GM10248 (cell line): Measurements from ENCODE around the gene TWNK.

Source experiments
- CTCF ChIA-PET: fragments of 300-600 bp; sonication (Branson Sonifier 250); formaldehyde crosslinking; extraction: SDS; loops from one replicate; lab custom pipeline; 2021; ENCODE audit warnings: antibody characterized with exemption; lab: Yijun Ruan, JAX
- POLR2A ChIA-PET: fragments of 350-650 bp; sonication (Branson Sonifier 250); formaldehyde crosslinking; extraction: SDS; loops from one replicate; lab custom pipeline; 2020; ENCODE audit warnings: antibody characterized with exemption; lab: Yijun Ruan, JAX
- DNase-seq: peaks from one replicate; pipeline ENCODE4 v3.0.0; 2012; ENCODE audit errors: extremely low spot score
- CTCF ChIP-seq: IDR thresholded peaks from 2 replicates; pipeline ENCODE4 v1.5.1; 2012; ENCODE audit warnings: mild to moderate bottlenecking, low read depth; ENCODE audit errors: extremely low read depth, missing control alignments, control extremely low read depth

The TWNK gene

DNA sequence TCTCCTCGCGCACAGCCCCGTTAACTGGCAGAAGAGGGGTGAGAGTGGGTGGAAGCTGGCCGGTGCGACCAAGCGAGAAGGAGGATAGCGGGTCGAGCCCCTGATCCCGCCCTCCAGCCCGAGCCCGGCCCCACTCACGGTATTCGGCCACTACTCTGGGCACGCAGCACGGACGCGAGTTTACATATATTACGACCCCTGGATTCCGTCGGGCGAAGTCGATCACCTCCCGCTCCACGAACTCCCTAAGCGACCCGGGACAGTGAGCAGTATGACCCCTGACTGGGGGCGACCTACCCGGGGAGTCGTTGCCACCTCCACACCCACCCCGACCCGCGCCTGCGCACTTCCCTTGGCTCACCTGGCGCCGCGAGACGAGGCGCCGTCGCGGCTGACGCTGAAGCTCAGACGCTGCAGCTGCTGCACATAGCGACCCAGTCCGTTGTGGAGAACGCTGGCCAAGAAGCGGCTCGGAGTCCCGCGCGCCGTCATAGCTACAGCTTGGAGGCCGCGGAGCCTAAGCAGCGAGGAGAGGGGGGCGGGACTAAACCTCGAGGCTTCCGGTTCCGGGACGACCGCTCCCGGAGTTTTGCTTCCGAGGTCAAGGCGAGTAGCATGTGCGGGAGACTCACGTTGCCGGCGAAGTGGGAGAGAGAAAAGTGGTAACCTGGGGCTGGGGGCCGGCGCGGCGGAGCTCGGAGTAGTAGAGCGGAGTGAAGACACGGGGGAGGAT lies at the start of gene TWNK, which contains the start of gene MRPL43:
Gene TWNK, plus strand, starts transcription at position 592 of the 733 bp plus-strand sequence. CDS start 668 bp downstream, outside the sequence.
Gene MRPL43, minus strand, starts transcription at position 546 of the 733 bp plus-strand sequence. Its CDS starts 54 bp downstream, at position 492.
- DNase-seq = peak; percentile 92
- ChIA-PET CTCF (interaction anchor here (1.2 to 11.3 kb wide), 5 partner anchors 10 to 63 kb away, joined by 3 to 94 read pairs (median 3); partner anchors contain the start of gene LZTS2), POLR2A (no interaction called here)
- TF ChIP-seq CTCF = no peak

- TF ChIP-seq CTCF = no peak
- no peak for DNase-seq
- ChIA-PET POLR2A (no interaction called here), CTCF (no interaction called here)
Measured at GRCh38 chr10:100939763-100940344, 47.5 kb upstream of the TWNK start.

DNA sequence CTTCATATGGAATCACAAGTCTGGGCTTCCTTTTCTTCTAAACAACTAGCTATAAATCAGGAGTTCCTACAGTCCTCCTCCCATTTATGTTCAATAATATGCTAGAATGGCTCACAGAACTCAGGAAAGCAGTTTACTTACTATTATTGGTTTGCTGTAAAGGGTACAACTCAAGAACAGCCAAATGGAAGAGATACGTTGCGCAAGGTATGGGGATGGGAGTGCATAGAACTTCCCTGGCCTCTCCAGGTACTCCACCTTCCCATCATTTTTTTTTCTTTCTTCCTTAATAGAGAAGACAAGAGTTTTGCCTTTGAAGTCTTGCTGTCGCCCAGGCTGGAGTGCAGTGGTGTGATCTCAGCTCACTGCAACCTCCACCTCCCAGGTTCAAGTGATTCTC lies 45.1 kb upstream of the TWNK start:
- TF ChIP-seq CTCF = no peak
- POLR2A ChIA-PET = no interaction called here
- CTCF ChIA-PET = interaction anchor here (1.4 kb wide), 1 partner anchor 14 kb away, joined by 3 read pairs; no protein-coding TSS in a partner anchor
- DNase-seq = no peak

- ChIA-PET POLR2A (no interaction called here), CTCF (interaction anchor here (0.7 to 1.4 kb wide), 4 partner anchors 9 to 53 kb away, joined by 3 read pairs; no protein-coding TSS in a partner anchor)
- no peak for TF ChIP-seq CTCF
- DNase-seq = no peak
Measured at GRCh38 chr10:100943508-100943907, 43.8 kb upstream of the TWNK start.

DNA sequence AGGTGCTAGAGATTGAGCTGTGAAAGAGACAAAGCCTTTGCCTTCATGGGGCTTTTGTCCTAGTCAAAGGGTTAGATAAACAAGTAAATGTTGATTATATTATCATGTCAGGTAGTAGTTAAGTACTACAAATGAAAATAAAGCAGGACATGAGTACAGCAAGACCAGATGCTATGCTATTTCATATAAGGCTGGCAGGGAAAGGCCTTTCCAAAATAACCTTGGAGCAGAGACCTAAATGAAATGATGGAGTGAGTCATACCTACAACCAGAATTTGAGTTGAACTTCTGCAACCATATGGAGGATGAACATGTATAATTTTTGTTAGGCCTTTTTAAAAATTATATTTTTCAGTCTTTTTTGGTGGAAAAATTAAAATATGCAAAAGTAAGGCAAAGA lies 41.6 kb upstream of the TWNK start:
- CTCF ChIA-PET = interaction anchor here (1.0 kb wide), 1 partner anchor 14 kb away, joined by 3 read pairs; no protein-coding TSS in a partner anchor
- DNase-seq = no peak
- TF ChIP-seq CTCF = no peak
- POLR2A ChIA-PET = no interaction called here

DNA sequence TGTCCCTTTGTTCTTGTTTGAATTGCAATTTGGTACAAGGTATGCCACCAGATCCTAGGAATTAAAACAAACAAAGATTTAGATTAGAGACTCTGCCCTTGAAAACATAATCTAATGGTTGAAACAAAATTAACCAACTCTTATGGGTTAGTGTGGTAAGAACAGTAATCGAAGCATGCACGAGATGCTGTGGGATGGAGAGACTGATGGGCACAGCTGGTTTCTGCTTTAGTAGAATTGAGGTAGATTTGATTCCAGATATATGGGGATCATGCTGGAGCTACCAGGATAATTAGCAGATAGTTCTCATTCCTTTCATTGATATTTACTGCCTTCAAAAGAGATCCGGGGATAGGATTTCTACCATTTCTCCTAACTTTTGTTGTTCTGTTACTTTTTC lies 38.4 kb upstream of the TWNK start:
- no peak for TF ChIP-seq CTCF
- POLR2A ChIA-PET = no interaction called here
- no peak for DNase-seq
- CTCF ChIA-PET = interaction anchor here (1.0 kb wide), 1 partner anchor 65 kb away, joined by 5 read pairs; no protein-coding TSS in a partner anchor
